NCI-H1092 (cell line): ENCODE results near the gene CRADD.

Experiments used
- DNase-seq: peaks from one replicate; lab custom pipeline; 2025; lab: John Stamatoyannopoulos, UW

The CRADD gene

DNA sequence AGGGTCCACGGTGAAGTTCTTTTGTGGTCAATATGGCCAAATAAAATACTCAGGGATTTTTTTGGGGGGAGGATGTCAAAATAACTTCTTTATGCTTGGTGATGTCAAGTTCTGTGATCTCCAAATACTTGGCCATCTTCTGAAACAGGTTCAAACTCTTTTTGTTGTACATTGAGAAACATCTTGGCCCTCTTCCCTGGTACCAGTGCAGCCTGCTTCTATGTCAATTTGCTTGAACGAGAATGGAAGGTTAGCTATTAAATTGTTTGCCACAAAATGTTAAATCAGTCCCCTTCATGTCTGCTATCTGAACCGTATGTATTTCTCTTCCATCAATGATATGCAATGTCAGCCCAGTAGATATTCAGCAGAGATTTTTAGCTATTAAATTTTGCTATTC is 6.1 kb upstream of the CRADD start:
- DNase-seq, result no peak

DNA sequence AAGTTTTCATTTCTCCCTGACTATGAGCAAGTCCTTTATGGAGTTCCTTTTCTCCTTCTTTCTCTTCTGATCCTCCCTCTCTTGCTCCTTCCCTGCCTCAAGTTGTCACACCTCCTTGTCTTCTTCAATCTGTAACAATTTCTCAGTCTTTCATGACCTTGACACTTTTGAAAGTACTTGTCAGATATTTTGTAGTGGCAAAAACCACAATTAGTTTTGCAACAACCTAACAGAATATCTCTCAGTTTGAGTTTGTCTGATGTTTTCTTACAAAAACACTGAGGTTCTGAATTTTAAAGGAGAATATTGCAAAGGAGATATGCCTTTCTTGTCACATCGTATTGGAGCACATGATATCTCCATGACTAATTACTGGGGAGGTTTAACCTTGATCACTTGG is 4.1 kb upstream of the CRADD start:
- no peak for DNase-seq

DNA sequence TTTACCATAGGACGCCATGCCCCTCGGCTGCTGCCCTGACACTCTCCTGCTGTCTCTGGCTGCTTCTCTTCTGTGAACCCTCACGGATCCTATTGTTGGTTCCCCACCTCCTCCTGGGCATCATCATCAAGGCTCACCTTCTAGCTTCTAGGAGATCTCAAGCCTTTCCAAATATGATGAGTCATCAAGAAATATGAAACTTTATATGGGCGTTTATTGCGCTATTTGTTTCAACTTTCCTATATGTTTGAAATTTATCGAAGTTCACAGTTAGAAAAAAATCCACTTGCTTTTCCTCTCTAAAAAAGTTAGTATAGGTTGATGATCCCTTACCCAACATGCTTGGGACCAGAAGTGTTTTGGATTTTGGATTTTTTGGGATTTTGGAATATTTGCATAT is 2.8 kb upstream of the CRADD start:
- no peak for DNase-seq

DNA sequence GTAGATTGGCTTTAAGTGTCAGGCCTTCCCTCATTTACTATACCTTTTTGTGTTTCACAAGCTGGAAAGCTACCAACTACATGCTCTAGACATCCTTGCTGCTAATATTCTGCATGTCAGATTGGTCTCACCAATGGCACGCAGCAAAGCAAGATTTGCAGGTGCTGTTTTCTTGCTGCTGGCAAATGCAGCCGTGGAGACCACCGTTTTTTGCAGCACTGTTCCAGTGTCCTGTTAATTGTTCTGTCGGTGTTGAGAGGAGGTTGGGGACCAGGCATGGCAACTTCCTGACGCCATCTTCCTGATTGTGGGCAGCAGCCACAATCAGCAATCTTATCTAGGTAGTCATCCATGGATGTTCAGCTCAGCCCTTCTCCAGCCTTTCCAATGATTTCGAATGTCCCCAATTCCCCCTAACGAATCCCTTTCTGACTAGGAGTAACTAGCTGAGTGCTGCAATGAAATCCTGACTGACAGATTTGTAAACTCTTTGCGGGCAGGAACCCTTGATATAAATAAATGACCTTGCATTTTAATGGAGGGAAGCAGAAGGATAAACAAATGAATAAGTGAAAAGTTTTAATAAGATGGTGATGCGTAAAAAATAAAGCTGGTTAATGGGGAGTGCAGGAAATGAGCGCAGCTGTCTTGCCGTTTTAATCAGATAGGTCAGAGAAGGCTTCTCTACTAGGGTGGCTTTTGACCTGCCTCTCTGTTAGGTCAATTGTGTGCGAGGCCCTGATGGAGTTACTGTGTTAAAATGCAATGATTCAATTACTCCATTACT is 574 bp upstream of the CRADD start:
- no peak for DNase-seq

DNA sequence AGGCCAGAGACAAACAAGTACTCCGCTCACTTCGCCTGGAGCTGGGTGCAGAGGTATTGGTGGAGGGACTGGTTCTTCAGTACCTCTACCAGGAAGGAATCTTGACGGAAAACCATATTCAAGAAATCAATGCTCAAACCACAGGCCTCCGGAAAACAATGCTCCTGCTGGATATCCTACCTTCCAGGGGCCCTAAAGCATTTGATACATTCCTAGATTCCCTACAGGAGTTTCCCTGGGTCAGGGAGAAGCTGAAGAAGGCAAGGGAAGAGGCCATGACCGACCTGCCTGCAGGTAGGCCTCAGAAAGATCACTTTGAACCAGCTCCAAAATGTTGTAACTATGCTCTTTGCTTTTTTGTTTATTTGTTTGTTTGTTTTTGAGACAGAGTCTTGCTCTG is 1.6 kb downstream of the CRADD start:
- DNase-seq, result no peak

DNA sequence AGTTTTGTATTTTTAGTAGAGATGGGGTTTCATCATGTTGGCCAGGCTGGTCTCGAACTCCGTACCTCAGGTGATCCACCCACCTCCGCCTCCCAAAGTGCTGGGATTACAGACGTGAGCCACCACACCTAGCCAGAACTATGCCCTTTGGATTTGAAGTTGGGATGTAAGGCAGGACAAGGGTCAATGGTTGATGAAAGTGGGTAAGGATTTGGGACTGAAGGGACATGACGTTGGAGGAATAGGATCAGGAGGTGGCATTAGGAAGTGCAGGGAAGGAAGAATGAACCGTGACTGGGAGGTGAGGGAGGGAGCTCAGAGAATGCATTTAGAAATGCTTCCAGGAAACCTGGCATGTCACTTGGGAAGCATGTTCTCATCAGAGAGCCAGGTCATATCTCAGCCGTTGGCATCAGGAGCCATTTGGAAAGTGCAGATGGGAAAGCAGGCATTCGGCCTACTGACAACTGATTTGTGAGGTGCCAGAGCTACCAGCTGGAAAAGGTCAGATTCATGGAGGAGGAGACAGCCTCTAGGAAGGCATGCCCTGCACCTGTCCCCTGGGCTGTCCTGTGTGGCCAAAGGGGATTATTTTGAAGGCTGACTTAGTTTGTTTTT is 2.2 kb downstream of the CRADD start:
- no peak for DNase-seq

DNA sequence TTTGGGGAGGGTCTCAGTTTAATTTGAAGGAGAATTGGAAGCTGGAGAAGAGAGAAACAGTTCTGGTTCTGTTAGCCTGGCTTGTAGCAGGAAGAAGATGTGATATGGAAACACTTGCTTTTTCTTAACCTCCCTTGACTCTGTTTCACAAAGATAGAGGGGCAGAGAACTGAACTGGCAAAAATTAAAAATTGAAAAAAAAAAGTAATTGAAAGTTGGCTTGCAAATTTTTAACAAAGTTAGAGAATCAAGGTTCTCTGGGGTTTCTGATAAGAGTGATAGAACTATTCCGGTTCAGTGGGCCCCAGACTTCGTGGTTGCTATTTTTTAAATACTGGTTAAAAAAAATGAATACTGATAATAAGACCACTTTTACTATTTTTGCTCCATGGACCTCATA is 2.8 kb downstream of the CRADD start:
- no peak for DNase-seq

DNA sequence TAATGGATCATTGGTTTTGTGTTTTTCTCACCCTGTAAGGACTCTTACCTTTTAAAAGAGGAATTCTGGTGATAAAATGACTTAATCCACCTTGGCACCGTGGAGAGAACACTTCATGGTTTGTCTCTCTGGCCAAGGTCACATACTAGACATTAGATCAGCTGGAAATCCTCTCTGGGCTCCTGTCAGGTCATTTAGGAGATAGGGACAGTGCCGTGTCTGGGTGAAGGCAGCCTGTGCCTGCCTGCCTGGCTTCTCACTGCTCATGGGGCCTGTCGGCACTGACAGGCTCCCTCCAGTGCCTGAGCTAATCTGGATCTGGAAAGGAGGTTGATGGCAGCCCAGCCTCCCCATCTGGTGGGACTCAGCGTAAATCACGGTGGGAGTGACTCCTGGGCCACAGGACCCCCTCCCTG is 5.7 kb downstream of the CRADD start:
- no peak for DNase-seq

DNA sequence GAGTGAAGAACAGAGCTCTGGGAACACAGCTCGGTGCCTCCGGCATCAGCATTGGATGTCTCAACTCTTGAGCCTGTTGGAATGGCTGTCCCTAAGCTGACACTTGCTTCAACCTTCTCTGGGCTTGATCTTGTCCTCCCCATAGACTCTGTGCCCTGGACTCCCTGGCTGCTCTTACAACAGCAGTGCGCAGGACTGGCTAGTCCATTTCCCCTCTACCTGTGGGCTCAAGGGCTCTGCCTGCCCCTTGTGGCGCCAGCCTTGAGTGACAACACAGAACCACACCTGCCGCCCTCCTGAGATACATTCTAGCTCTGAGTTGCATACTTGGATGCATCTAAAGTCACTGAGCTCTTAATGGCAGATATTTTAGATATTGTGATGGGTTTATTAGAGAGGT is 6.2 kb downstream of the CRADD start:
- no peak for DNase-seq

DNA sequence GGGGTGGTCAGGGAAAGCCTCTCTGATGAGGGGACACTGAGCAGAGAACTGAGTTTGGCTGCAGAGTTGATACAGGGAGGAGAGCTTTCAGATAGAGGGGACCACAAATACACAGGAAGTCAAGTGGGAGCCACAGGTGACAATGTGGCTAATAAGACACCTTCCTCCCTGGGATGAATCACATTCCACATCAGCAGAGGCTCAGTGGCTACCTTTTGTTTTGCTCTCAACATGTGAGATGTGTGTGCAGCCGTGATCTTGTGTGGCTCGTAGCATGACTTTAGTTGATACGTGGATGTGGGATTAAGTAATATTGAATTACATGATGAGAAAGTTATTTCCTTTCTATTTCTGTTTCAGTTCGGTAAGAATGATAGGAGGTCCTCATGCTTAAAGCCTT is 7.5 kb downstream of the CRADD start:
- DNase-seq, result no peak

DNA sequence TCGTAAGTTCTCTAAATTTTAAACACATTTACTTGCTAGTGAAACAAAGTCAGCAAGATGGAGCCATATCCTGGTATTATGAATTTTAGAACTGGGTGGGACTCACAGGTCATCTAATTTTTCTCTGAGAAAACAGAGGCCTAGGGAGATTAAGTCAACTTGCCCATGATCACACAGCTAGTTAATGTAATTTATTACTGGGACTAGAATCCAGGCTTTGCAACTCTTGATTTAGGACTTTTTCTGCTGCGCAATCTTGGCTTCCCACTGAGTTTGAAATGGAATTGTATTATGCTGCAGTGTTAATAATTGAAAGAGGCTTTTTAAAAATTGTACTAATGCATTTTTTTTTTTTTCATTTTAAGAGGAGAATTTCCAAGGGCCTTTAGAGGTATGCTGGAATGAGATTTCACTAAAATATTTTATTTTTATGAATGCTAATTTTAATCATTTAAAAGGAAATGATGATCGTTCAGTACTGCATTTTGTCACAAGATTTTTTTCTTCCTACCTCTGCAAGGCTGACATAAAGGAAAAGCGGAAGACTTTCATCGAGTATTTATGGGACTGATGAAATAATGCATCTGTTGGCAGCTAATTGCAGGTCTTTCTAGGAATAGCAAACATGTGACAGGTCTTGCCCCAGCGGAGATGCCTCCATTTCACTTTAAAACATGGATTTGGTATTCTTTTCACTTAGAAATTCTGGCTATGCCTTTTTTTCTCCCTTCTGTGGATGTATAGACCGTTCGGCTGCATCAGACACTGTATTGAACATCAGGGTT is 9.6 kb downstream of the CRADD start:
- no peak for DNase-seq

DNA sequence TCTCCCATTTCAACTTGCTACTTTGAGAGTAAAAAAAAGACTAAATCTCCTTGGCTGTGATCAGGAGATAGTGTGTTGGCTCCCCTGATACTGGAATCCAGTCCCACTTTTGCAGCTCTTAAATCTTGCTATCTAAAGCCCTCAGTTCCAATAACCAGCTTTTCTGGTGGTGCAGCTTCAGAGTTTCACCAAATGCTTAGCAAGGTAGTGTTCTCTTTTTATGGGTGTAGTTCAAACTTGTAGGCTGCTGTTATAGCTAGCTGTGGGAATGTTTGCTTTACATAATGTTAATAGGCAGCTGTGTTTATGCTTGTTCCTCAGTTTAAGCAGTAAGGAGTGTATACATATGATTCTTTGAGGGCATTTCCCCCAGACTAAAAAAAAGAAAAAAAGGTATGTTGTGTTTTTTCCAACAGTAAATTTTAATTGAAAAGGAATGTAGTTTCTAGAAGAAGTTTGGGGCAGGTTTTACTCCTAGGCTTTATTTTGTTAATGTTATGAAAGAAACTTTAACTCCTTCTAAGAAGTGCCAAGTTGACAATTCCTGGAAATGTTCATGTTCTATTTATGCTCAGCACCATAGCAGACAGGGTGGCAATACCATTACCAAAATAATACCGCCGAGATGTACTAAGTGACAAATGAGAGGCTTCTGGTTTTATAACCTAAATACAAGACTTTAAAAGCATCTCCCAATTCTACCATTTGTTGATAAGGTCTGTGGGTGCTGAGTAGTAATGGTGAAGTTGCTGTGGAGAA is 12.1 kb downstream of the CRADD start:
- DNase-seq, result no peak

DNA sequence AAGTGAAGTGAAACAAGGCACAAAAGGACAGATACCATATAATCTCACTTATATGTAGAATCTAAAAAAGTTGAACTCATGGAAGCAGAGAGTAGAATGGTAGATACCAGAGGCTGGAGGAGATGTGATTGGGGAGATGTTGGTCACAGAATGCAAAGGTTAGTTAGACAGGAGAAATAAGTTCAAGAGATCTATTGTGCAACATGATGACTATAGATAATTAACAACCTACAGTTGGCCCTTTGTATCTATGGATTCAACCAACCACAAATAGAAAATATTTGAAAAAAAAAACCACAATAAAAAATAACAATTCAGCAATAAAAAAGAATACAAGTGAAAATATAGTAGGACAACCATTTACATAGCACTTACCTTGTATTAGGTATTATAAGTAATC is 19.3 kb downstream of the CRADD start:
- no peak for DNase-seq

DNA sequence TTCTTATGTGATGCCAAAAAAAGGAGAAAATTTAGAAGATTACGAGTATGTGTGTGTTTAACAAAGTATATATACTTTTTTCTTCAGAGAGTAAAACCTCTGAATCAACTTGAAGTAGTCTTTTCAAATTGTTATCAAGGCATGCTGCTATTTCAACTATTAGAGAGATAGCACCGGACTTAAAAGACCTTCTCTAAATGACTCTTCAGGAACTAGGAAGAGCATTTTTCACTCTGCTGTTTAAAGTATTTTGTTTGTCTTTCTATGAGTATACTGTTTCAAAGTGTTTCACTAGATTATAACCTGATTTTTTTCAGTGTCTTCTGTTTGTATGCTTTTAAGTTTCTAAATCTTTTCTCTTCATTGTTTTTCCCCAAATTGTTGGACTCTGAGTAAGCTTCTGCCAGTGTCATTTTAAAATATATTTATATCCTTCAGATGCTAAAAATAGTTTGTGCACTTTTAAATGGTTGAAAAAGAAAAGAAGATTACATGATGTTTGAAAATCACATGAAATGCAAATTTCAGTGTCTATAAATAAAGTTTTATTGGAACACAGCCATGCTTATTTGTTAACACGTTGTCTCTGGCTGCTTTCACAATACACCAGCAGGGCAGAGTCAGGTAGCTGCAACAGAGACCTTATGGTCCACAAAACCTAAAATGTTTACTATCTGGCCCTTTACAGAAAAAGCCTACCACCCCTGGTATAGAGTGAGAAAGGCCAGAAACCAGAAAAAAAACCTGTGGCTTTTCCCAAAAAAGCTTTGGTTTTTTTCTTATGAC is 21.3 kb downstream of the CRADD start:
- no peak for DNase-seq

DNA sequence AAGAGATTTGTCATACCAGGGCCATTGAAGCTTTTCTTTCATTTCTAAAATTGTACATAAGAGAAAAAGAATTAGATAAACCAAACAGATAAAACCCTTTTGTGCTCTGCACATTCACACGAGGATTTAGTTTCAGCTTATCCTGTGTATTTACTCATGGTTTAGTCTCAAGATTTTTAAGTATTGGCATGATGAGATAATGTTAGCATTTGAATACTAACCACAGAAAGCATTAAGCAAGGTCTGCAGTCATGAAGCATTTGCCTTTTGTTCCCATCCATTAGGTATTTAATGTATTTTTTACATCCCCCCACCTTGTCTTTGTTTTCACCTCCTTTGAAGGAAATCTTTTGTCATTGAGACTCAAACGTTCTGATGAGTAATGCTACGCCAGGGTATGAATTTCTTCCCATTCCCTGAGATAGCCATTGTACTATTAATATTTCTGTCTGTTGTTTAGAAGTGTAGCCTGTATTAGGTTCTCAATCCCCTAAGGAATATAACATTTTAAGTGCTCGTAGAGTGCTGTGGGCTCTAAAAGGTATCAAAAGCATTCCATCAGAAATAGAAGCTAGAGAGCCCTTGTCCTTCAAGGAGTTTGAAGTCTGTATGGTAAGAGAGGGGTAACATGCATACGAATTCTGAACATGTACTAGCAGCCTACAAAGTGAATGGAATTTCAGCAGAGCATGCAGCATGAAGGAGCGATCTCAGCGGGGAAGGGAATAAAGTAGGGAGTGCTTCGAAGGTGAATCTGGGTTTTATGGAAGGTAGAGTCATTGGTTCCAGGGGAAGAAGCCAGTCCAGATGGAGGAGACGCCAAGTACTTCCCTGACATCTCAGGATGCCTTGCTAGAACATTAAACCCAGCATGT is 22.3 kb downstream of the CRADD start:
- no peak for DNase-seq

DNA sequence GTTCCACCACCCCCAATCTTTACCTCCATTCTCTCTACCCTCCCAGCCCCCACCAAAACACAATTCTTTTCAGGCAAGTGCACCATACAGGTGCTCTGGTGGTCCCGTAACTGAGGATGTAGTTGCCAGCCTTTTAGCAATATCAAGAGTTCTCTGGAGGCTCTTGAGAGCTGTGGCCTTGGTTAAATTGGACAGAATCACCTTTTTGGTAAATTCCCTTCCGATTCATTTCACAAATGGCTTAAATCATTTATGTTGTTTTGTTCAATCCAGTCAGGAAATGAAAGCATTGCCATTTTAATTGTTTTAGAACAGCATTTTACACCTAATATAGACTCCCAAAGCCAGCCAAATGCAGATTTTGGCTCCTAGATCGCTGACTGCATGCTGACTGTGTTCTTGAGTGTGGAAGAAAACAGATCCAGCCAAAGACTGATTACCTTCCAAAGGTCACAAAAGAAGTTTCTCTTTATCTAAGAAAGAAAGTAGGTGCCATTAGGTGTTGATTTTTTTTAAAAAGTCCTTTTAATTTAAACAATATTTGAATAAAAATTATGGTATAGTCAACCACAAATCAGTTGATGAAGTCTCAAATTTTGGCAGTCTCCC is 25.6 kb downstream of the CRADD start:
- no peak for DNase-seq

DNA sequence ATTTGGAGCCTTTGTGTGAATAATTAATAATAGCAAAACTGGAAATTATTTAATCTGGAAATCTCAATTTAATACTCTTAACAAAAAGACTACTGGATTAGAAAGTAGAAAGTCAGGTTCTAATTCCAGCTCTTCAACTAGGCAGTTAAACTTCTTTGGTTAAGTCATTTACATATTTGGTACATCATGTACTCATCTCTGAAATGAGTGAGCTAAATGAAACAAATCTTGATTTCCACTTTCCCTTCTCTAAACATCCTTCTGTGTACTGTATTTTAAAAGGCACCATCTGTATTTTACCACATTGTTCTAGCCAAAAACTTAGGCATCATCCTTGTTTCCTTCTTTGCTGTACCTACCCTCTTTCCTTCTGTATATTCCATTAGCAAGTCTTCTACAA is 26.9 kb downstream of the CRADD start:
- DNase-seq, result no peak

DNA sequence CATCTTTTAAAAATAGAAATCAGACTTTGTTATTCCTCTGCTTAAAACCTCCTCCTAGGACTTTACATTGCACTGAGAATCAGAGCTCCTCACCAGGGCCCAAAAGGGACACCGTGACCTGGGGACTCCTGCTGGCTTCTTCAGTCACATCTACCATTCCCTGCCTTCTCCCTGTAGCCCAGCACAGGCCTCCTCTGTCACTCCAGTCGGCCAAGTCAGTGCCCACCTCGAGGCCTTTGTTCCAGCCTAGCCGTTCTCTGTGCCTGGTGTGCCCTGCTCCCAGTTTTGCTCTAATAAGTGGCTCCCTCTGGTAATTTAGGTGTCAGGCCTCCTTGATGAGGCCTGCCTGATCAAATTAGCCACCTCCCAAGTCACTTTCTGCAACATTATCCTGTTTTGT is 27.4 kb downstream of the CRADD start:
- no peak for DNase-seq

DNA sequence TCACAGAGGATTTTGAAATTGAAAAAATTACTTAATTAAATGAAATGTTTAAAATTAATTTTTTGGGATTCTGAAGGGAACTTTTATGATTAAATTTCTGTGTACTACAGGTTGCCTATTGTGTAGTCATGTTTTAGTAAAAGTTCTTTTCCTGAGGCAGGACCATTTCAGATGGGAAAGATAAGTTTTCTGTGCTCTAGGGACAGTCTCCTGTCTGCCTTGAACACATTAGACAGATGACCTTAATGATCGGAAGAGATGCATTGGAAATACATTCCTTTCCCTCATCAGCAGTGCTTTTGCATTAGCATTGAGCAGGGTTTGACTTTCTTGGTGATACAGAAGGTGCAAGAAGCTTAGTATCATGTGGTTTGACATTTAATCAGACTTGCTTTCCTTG is 28.1 kb downstream of the CRADD start:
- no peak for DNase-seq

DNA sequence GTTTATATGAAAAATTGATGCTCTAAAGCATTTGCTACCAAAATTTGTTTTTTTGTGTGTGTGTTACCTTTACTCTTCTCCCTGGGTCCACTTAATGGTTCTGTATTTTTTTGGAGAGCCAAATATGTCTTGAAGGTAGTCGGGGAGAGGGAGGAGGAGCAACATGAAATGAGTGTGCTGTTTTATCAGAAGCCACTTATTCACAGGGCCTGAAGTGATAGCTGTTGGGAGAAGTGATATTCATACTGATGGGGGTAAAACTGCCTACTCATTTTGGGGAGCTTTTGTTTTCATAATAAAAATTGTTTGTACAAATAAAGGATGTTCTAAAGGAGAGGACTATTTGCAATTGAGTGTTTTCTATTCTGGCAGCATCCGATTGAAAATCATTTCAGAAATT is 29.2 kb downstream of the CRADD start:
- no peak for DNase-seq
